ENCODE results near the gene OR2T5.
"Not testable (repeated sequence)": the region's sequence is repeated elsewhere in the genome, so short reads cannot be mapped to it uniquely, and the experiment has no call there.

Gene OR2T5

DNA sequence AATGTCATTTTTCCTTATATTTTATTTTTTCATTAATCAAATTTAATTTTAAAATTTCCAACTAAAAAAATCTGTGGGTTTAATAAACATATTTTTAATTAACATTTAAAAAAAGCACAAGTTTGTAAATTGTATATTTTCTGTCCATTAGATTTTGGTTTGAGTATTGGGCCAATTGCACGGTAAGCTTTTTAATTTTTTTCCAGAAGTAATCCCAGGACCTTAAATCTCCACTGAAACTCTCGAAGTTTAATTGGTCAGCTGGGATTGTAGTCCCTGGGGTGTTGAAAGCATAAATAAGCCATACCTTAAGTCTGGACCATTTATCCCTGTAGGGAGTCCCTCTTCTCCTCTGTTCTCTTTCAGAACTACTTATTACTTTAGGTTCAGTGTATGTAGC, 19.4 kb downstream of the OR2T5 start, which contains the start of gene OR2G6:
TSS of gene OR2G6 (plus strand) at position 301 of the 400 bp plus-strand sequence. CDS start 13,574 bp downstream, outside the sequence.
- not testable (repeated sequence) for DNase-seq

DNA sequence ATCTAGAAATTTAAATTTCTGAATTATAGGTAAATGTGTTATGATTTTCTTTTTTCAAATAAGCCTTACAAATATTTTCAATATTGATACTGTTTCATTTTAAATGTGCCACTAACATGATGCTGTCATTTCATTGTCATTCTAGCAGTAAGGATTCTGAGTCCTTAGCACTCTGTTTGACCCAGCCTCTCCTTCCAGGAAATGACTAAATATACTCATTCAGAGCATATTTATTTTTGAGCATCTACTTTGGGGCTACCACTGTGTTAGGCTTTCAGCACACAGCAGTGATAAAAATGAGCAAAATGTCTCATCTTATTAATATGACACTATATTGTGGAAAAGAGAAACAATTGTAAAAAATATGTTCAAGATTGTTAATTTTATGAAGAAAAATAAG, 21.8 kb downstream of the OR2T5 start:
- not testable (repeated sequence) for DNase-seq

DNA sequence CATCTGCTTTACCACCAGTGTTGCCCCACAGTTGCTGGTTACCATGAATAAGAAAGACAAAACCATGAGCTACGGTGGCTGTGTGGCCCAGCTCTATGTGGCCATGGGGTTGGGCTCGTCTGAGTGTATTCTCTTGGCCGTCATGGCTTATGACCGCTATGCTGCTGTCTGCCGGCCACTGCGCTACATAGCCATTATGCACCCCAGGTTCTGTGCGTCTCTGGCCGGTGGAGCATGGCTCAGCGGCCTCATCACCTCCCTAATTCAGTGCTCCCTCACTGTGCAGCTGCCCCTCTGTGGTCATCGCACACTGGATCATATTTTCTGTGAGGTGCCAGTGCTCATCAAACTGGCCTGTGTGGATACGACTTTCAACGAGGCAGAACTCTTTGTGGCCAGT, 33.5 kb downstream of the OR2T5 start:
- no peak for DNase-seq

DNA sequence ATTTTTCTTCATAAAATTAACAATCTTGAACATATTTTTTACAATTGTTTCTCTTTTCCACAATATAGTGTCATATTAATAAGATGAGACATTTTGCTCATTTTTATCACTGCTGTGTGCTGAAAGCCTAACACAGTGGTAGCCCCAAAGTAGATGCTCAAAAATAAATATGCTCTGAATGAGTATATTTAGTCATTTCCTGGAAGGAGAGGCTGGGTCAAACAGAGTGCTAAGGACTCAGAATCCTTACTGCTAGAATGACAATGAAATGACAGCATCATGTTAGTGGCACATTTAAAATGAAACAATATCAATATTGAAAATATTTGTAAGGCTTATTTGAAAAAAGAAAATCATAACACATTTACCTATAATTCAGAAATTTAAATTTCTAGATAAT, 49.1 kb downstream of the OR2T5 start:
- DNase-seq = not testable (repeated sequence)

Measured in hematopoietic multipotent progenitor cell treated with erythropoietin and hydrocortisone succinate and interleukin-3 and kit ligand, for 4 days (in vitro differentiated cells).